HEK293 (cell line): ENCODE measurements around the gene PIM3.
A peak's percentile ranks its signal among the peaks of the same experiment; 100 is the strongest.
"Not testable (repeated sequence)": the region's sequence is repeated elsewhere in the genome, so short reads cannot be mapped to it uniquely, and the experiment has no call there.

ENCODE experiments used
- CTCF ChIA-PET: fragments of 350-600 bp; formaldehyde crosslinking; extraction: SDS; loops from one replicate; lab custom pipeline; 2021; ENCODE audit warnings: antibody characterized with exemption; lab: Yijun Ruan, JAX
- POLR2A ChIA-PET: fragments of 300-600 bp; formaldehyde crosslinking; extraction: SDS; loops from one replicate; lab custom pipeline; 2020; ENCODE audit warnings: antibody characterized with exemption, inconsistent platforms; lab: Yijun Ruan, JAX
- H3K27ac ChIP-seq: fragments of 200-500 bp; sonication (Bioruptor generic); 2 replicates; pipeline ENCODE4 v1.5.1; 2014; ENCODE audit warnings: low read depth, low read length, control low read depth, inconsistent platforms; ENCODE audit errors: extremely low read depth
- H3K36me3 ChIP-seq, 2 experiments: fragments of 200-500 bp in 1 of 2; sonication (Bioruptor generic) in 1 of 2; 1 replicate in 1 of 2; 2 replicates in 1 of 2; pipeline ENCODE4 v1.5.1; 2014 to 2017; ENCODE audit warnings: inconsistent platforms in 2 of 2, low read length in 2 of 2; ENCODE audit not compliant: control insufficient read depth in 2 of 2, insufficient read depth in 1 of 2
- H3K4me1 ChIP-seq: fragments of 200-500 bp; sonication (Bioruptor generic); 2 replicates; pipeline ENCODE4 v1.5.1; 2014; ENCODE audit warnings: mild to moderate bottlenecking, low read length, inconsistent platforms; ENCODE audit not compliant: control insufficient read depth, insufficient read depth
- H3K4me3 ChIP-seq: 2 replicates; pipeline ENCODE4 v1.5.1; 2011; ENCODE audit warnings: low read depth, mild to moderate bottlenecking, control low read depth, low read length, moderate library complexity
- H3K9me3 ChIP-seq: fragments of 200-500 bp; sonication (Bioruptor generic); 2 replicates; pipeline ENCODE4 v1.5.1; 2014; ENCODE audit warnings: low read depth, low read length, inconsistent platforms; ENCODE audit not compliant: control insufficient read depth, insufficient read depth
- GLIS2 ChIP-seq: fragments of 450-650 bp; formaldehyde crosslinking; IDR thresholded peaks from 2 replicates; pipeline ENCODE4 v1.5.1; 2016; ENCODE audit warnings: missing biosample characterization, missing genetic modification characterization
- IKZF3 ChIP-seq: fragments of 450-650 bp; IDR thresholded peaks from 2 replicates; pipeline ENCODE4 v1.5.0; 2018; ENCODE audit warnings: missing biosample characterization, mild to moderate bottlenecking, missing genetic modification characterization, moderate library complexity
- SP7 ChIP-seq: fragments of 450-650 bp; formaldehyde crosslinking; IDR thresholded peaks from 2 replicates; pipeline ENCODE4 v1.5.1; 2016; ENCODE audit warnings: missing biosample characterization, missing genetic modification characterization
- ZBTB11 ChIP-seq: fragments of 450-650 bp; formaldehyde crosslinking; conservative IDR thresholded peaks from 2 replicates; pipeline ENCODE4 v1.5.1; 2016; ENCODE audit warnings: low read depth, missing biosample characterization, missing genetic modification characterization
- ZFP37 ChIP-seq: fragments of 450-650 bp; formaldehyde crosslinking; IDR thresholded peaks from 2 replicates; pipeline ENCODE4 v1.5.1; 2016; ENCODE audit warnings: missing biosample characterization, missing genetic modification characterization
- ZFP41 ChIP-seq: fragments of 450-650 bp; formaldehyde crosslinking; IDR thresholded peaks from 2 replicates; pipeline ENCODE4 v1.5.1; 2016; ENCODE audit warnings: missing biosample characterization, missing genetic modification characterization, borderline replicate concordance
- ZFP69B ChIP-seq: fragments of 450-650 bp; formaldehyde crosslinking; IDR thresholded peaks from 2 replicates; pipeline ENCODE4 v1.5.1; 2016; ENCODE audit warnings: missing biosample characterization, missing genetic modification characterization
- ZNF148 ChIP-seq: fragments of 450-650 bp; formaldehyde crosslinking; IDR thresholded peaks from 2 replicates; pipeline ENCODE4 v1.5.0; 2017; ENCODE audit warnings: missing biosample characterization, missing genetic modification characterization, borderline replicate concordance
- ZNF157 ChIP-seq: fragments of 450-650 bp; formaldehyde crosslinking; IDR thresholded peaks from 2 replicates; pipeline ENCODE4 v1.5.1; 2016; ENCODE audit warnings: missing biosample characterization, missing genetic modification characterization
- ZNF366 ChIP-seq: fragments of 450-650 bp; formaldehyde crosslinking; conservative IDR thresholded peaks from 2 replicates; pipeline ENCODE4 v1.5.1; 2016; ENCODE audit warnings: missing biosample characterization, missing genetic modification characterization
- ZNF514 ChIP-seq: fragments of 450-650 bp; formaldehyde crosslinking; IDR thresholded peaks from 2 replicates; pipeline ENCODE4 v1.5.1; 2016; ENCODE audit warnings: missing biosample characterization, missing genetic modification characterization
- ZNF530 ChIP-seq: fragments of 450-650 bp; formaldehyde crosslinking; IDR thresholded peaks from 2 replicates; pipeline ENCODE4 v1.5.1; 2016; ENCODE audit warnings: low read depth, missing biosample characterization, missing genetic modification characterization
- ZNF548 ChIP-seq: fragments of 450-650 bp; formaldehyde crosslinking; IDR thresholded peaks from 2 replicates; pipeline ENCODE4 v1.5.1; 2016; ENCODE audit warnings: missing biosample characterization, missing genetic modification characterization
- ZNF558 ChIP-seq: fragments of 450-650 bp; formaldehyde crosslinking; IDR thresholded peaks from 2 replicates; pipeline ENCODE4 v1.5.1; 2016; ENCODE audit warnings: missing biosample characterization, missing genetic modification characterization
- ZNF707 ChIP-seq: fragments of 450-650 bp; formaldehyde crosslinking; IDR thresholded peaks from 2 replicates; pipeline ENCODE4 v1.5.1; 2016; ENCODE audit warnings: missing biosample characterization, missing genetic modification characterization
- ZNF76 ChIP-seq: fragments of 450-650 bp; formaldehyde crosslinking; IDR thresholded peaks from 2 replicates; pipeline ENCODE4; 2016; ENCODE audit warnings: low read depth, missing biosample characterization, missing genetic modification characterization, borderline replicate concordance

Gene PIM3

DNA sequence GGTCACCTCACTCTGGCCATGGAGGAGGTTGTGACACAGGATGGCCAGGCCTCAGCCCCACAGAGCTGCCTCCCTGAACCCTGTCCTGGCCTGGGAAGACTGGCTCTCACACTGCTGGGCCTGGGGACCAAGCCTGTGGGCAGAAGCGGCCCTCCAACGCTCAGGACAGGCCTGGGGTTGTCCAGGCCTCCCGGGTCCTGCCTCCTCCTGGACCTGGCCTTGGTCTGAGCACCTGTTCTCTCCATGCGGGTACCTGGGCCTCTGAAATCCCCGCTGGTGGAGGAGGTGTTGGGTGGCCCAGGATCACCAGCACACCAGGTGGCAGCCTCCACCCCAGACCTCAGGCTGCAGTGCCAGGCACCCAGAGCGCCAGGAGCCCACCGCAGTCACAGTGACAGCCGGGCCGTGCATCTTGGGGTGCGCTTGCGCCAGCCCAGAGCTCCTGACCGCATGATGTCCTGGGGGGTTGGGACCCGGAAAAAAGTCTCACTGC, 16.1 kb upstream of the PIM3 start:
- H3K4me1 ChIP-seq: peaks cover 3% of the 10 kb centered on the region; the same call in 1 of the 2 replicates
- H3K4me3 ChIP-seq: peak overlapping the region; percentile 28
- CTCF ChIA-PET: interaction anchor here (1.2 kb wide), 1 partner anchor 86 kb away, joined by 5 read pairs; no protein-coding TSS in a partner anchor
- H3K27ac ChIP-seq: peak overlapping the region; percentile 57; the same call in 1 of the 2 replicates
- H3K9me3 ChIP-seq: no peaks in the 10 kb centered on the region
- TF ChIP-seq ZNF530 (tag by site-specific recombination): no peak
- peak; percentile 58; the same call in 1 of the 2 replicates for TF ChIP-seq GLIS2
- no peak for TF ChIP-seq ZNF157 (tag by site-specific recombination)
- peak; percentile 71 for TF ChIP-seq ZBTB11 (tag by site-specific recombination)
- no peaks in the 10 kb centered on the region for H3K36me3 ChIP-seq
- POLR2A ChIA-PET: no interaction called here

- H3K4me3 ChIP-seq, H3K9me3 ChIP-seq, CTCF ChIA-PET, H3K36me3 ChIP-seq, H3K4me1 ChIP-seq: not testable (repeated sequence)
- POLR2A ChIA-PET: interaction anchor here (1.2 kb wide), 1 partner anchor 14 kb away, joined by 5 read pairs; no protein-coding TSS in a partner anchor
- H3K27ac ChIP-seq: peak overlapping the region; percentile 62
- TF ChIP-seq ZBTB11 (tag by site-specific recombination): peak; percentile 69
Observed at GRCh38 chr22:49945042-49945794, 15.4 kb upstream of the PIM3 start.

DNA sequence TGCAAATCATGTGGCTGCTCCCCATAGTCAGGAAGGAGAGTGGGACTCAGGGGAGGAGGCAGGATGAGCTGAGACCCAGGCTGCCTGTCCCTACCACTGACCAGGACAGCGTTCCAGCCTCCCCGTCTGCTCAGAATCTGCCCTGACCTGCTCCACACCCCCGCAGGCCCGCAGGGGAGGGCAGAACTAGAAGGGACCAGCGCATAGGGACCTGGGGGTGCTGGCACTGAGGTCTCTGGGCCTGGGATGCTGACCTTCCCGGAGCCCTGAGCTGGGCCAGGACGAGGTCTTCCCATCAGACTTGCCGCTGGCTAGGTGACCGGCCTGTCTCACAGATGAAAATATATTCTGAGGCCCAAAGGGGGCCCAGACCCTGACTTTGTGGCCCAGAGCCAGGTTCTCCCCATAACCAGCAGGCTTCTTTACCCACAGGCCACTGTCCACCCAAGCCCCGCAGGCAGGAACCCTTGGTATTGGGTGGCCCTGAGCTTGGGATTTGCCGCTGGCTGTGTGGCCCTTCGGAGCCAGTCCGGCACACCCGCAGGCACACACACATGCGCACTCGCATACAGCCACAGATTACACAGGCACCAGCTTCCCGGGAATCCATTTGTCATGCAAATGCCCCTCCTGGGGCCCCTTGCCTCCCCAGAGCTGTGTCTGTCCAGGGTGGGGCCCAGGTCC, 13.8 kb upstream of the PIM3 start:
- peaks cover 3% of the 10 kb centered on the region for H3K4me1 ChIP-seq
- TF ChIP-seq ZFP41 (tag by site-specific recombination) (no peak), ZNF514 (no peak), ZFP69B (tag by site-specific recombination) (no peak), ZNF558 (no peak), ZNF548 (tag by site-specific recombination) (no peak), ZNF76 (tag by site-specific recombination) (no peak), ZNF366 (no peak), SP7 (no peak), ZFP37 (tag by site-specific recombination) (no peak), IKZF3 (tag by site-specific recombination) (no peak), ZNF707 (tag by site-specific recombination) (no peak), ZNF148 (tag by site-specific recombination) (no peak)
- TF ChIP-seq, all 188 proteins: peak for 0
- ChIA-PET POLR2A (interaction anchor here (1.0 to 1.1 kb wide), 2 partner anchors 16 to 19 kb away, joined by 3 to 4 read pairs; no protein-coding TSS in a partner anchor), CTCF (interaction anchor here (0.6 to 1.6 kb wide), 4 partner anchors 17 to 131 kb away, joined by 4 to 8 read pairs (median 6); no protein-coding TSS in a partner anchor)
- H3K36me3 ChIP-seq: no peaks in the 10 kb centered on the region
- no peak overlapping the region for H3K27ac ChIP-seq
- no peak overlapping the region for H3K4me3 ChIP-seq
- H3K9me3 ChIP-seq: no peaks in the 10 kb centered on the region
